ENCODE measurements around the gene HIRA. TPM values are rescaled to one million over a fixed set of nuclear protein-coding genes. Genes with fewer than 3 reads are reported as not detected.

The HIRA gene
- total and polyA plus RNA-seq, 9 of the 15 experiments (the other 6 are each of a cell fraction or from before 2014, with no cell fraction given): 0.96 to 132 (median 58.4) TPM

DNA sequence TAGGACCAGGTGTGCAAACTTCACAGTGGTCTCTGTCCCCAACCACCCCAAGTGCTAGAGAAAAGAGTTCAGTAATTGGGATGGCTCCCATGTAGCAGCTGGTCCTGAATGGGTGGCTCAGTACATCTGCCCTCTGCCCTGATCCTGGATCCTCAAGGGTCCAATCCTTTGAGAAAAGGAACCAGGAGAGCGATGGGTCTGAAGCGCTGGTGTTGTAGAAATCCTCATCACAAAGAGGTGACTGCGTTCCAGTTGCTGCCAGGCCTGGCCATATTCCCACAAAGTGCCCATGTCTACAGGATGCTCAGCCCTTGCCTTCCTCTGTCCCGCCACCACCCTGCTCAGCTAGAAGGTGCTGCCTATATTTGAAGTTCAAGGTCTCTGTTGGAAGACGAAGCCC, 22.2 kb upstream of the HIRA start (continued):
- TF ChIP-seq, protein P1, sequence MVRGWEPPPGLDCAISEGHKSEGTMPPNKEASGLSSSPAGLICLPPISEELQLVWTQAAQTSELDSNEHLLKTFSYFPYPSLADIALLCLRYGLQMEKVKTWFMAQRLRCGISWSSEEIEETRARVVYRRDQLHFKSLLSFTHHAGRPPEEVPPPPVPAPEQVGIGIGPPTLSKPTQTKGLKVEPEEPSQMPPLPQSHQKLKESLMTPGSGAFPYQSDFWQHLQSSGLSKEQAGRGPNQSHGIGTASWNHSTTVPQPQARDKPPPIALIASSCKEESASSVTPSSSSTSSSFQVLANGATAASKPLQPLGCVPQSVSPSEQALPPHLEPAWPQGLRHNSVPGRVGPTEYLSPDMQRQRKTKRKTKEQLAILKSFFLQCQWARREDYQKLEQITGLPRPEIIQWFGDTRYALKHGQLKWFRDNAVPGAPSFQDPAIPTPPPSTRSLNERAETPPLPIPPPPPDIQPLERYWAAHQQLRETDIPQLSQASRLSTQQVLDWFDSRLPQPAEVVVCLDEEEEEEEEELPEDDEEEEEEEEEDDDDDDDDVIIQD (CRISPR knock-in tag; IDR thresholded peaks at IDR 0.05): no peak
- TF ChIP-seq ZNF77 (CRISPR knock-in tag; IDR thresholded peaks at IDR 0.05): no peak
- no peak for TF ChIP-seq ZNF764 (CRISPR knock-in tag; IDR thresholded peaks at IDR 0.05; ENCODE audit: low read depth)
- no peak for TF ChIP-seq ESRRA (IDR thresholded peaks at IDR 0.05; ENCODE audit: borderline replicate concordance, low read depth)
- no peak for TF ChIP-seq ZNF507 (tag; conservative IDR thresholded peaks at IDR 0.05)
- TF ChIP-seq ZNF354B (CRISPR knock-in tag; IDR thresholded peaks at IDR 0.05): no peak
- TF ChIP-seq SETDB1 (IDR thresholded peaks at IDR 0.05; ENCODE audit: low read length): peak; percentile 12
- TF ChIP-seq, protein P2, sequence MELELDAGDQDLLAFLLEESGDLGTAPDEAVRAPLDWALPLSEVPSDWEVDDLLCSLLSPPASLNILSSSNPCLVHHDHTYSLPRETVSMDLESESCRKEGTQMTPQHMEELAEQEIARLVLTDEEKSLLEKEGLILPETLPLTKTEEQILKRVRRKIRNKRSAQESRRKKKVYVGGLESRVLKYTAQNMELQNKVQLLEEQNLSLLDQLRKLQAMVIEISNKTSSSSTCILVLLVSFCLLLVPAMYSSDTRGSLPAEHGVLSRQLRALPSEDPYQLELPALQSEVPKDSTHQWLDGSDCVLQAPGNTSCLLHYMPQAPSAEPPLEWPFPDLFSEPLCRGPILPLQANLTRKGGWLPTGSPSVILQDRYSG (tag; conservative IDR thresholded peaks at IDR 0.05; ENCODE audit: low read depth): no peak
- no peak for TF ChIP-seq PATZ1 (CRISPR knock-in tag; IDR thresholded peaks at IDR 0.05; ENCODE audit: borderline replicate concordance)
- TF ChIP-seq NELFE (IDR thresholded peaks at IDR 0.05; ENCODE audit: insufficient read depth, insufficient read length): no peak
- 0 out of 2 replicates have a peak, but pooled peaks have one; percentile 22 for TF ChIP-seq SMAD3 (CRISPR knock-in tag; conservative IDR thresholded peaks at IDR 0.05)
- TF ChIP-seq SMARCA4 (IDR thresholded peaks at IDR 0.05): no peak
- no peak for TF ChIP-seq POLR3G (IDR thresholded peaks at IDR 0.05; ENCODE audit: extremely low read depth, insufficient read length, insufficient replicate concordance)
- TF ChIP-seq KDM2B (CRISPR knock-in tag; IDR thresholded peaks at IDR 0.05): no peak
- TF ChIP-seq ERF (CRISPR knock-in tag; IDR thresholded peaks at IDR 0.05): no peak
- TF ChIP-seq, protein P3, sequence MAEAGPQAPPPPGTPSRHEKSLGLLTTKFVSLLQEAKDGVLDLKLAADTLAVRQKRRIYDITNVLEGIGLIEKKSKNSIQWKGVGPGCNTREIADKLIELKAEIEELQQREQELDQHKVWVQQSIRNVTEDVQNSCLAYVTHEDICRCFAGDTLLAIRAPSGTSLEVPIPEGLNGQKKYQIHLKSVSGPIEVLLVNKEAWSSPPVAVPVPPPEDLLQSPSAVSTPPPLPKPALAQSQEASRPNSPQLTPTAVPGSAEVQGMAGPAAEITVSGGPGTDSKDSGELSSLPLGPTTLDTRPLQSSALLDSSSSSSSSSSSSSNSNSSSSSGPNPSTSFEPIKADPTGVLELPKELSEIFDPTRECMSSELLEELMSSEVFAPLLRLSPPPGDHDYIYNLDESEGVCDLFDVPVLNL (CRISPR knock-in tag; IDR thresholded peaks at IDR 0.05; ENCODE audit: low read depth): peak; percentile 80; the same call in 1 of the 2 replicates
- TF ChIP-seq ZBTB17 (CRISPR knock-in tag; IDR thresholded peaks at IDR 0.05): 0 out of 2 replicates have a peak, but pooled peaks have one; percentile 24
- TF ChIP-seq TCF7L2 (IDR thresholded peaks at IDR 0.05; ENCODE audit: low read depth, low read length): no peak
- TF ChIP-seq ZNF778 (CRISPR knock-in tag; IDR thresholded peaks at IDR 0.05): no peak
- TF ChIP-seq, protein P4, sequence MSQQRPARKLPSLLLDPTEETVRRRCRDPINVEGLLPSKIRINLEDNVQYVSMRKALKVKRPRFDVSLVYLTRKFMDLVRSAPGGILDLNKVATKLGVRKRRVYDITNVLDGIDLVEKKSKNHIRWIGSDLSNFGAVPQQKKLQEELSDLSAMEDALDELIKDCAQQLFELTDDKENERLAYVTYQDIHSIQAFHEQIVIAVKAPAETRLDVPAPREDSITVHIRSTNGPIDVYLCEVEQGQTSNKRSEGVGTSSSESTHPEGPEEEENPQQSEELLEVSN (IDR thresholded peaks at IDR 0.05; ENCODE audit: borderline replicate concordance in 1 of 2, extremely low read depth in 1 of 2, insufficient read depth in 1 of 2, insufficient read length in 1 of 2, low read depth in 1 of 2, low read length in 1 of 2, poor library complexity in 1 of 2, severe bottlenecking in 1 of 2): peak in 1 of 2 experiments; percentile 24
